Keratinocyte (primary cell): ENCODE results near the gene POLR1G. TPM values are rescaled to one million over a fixed set of nuclear protein-coding genes. Genes with fewer than 3 reads are reported as not detected.
A peak's percentile ranks its signal among the peaks of the same experiment; 100 is the strongest.

Experiments
- DNase-seq: peaks from one replicate; pipeline ENCODE4 v3.0.0-alpha.2; 2011; ENCODE audit warnings: low read depth, missing footprints, low spot score
- FAIRE-seq: peaks from 2 replicates; lab custom pipeline; 2011; peaks lifted over from hg19 to GRCh38; lab: Jason Lieb, UNC
- H2AFZ ChIP-seq: 2 replicates; pipeline ENCODE4 v1.6.0; 2012; ENCODE audit warnings: low read length, control low read depth, inconsistent platforms; ENCODE audit not compliant: control insufficient read depth
- H3K27ac ChIP-seq: 2 replicates; pipeline ENCODE4 v1.5.1; 2011; ENCODE audit warnings: low read length; ENCODE audit not compliant: control insufficient read depth, insufficient read depth
- H3K27me3 ChIP-seq: 3 replicates; pipeline ENCODE4 v1.6.0; 2011; ENCODE audit warnings: low read length; ENCODE audit not compliant: control insufficient read depth, insufficient read depth; ENCODE audit errors: extremely low read depth
- H3K36me3 ChIP-seq, 2 experiments: 2 replicates in 1 of 2; 3 replicates in 1 of 2; pipeline ENCODE4 v1.5.1; 2011; ENCODE audit warnings: low read length in 2 of 2, mild to moderate bottlenecking in 1 of 2; ENCODE audit not compliant: control insufficient read depth in 2 of 2, insufficient read depth in 2 of 2; ENCODE audit errors: extremely low read depth in 1 of 2
- H3K4me1 ChIP-seq: 3 replicates; pipeline ENCODE4 v1.5.1; 2011; ENCODE audit warnings: low read length; ENCODE audit not compliant: control insufficient read depth, insufficient read depth; ENCODE audit errors: extremely low read depth
- H3K4me2 ChIP-seq: 3 replicates; pipeline ENCODE4 v1.6.0; 2011; ENCODE audit warnings: low read depth, low read length; ENCODE audit not compliant: control insufficient read depth, insufficient read depth; ENCODE audit errors: extremely low read depth
- H3K4me3 ChIP-seq, 3 experiments: fragments of 200-600 bp in 1 of 3; sonication (generic) in 1 of 3; 2 replicates in 2 of 3; 3 replicates in 1 of 3; pipeline ENCODE4 v1.5.1; 2011 to 2016; ENCODE audit warnings: low read length in 3 of 3, mild to moderate bottlenecking in 3 of 3, control low read depth in 2 of 3, inconsistent platforms in 1 of 3, low read depth in 1 of 3, mixed read lengths in 1 of 3, mixed run types in 1 of 3, moderate library complexity in 1 of 3; ENCODE audit not compliant: control insufficient read depth in 2 of 3, insufficient read depth in 2 of 3; ENCODE audit errors: extremely low read depth in 1 of 3
- H3K79me2 ChIP-seq: 2 replicates; pipeline ENCODE4 v1.6.0; 2012; ENCODE audit warnings: low read length; ENCODE audit not compliant: control insufficient read depth, insufficient read depth
- H3K9ac ChIP-seq: 3 replicates; pipeline ENCODE4 v1.6.0; 2011; ENCODE audit warnings: low read length; ENCODE audit not compliant: control insufficient read depth, insufficient read depth; ENCODE audit errors: extremely low read depth
- H3K9me1 ChIP-seq: 3 replicates; pipeline ENCODE4 v1.6.0; 2011; ENCODE audit warnings: low read length; ENCODE audit not compliant: control insufficient read depth, insufficient read depth; ENCODE audit errors: extremely low read depth
- H3K9me3 ChIP-seq: 2 replicates; pipeline ENCODE4 v1.5.1; 2012; ENCODE audit warnings: low read depth, low read length; ENCODE audit not compliant: control insufficient read depth
- H4K20me1 ChIP-seq: 3 replicates; pipeline ENCODE4 v1.6.0; 2011; ENCODE audit warnings: low read length; ENCODE audit not compliant: control insufficient read depth, insufficient read depth; ENCODE audit errors: extremely low read depth
- CTCF ChIP-seq, 3 experiments: IDR thresholded peaks in 1 of 3; conservative IDR thresholded peaks in 1 of 3; optimal IDR thresholded peaks in 1 of 3; 2 replicates in 2 of 3; 3 replicates in 1 of 3; pipeline versions ENCODE3 to v1.5.1; 2011; ENCODE audit warnings: low read length in 3 of 3, mild to moderate bottlenecking in 3 of 3, moderate library complexity in 2 of 3, control low read depth in 1 of 3, inconsistent platforms in 1 of 3; ENCODE audit not compliant: insufficient read depth in 2 of 3; ENCODE audit errors: extremely low read depth in 1 of 3
- EZH2 ChIP-seq: IDR thresholded peaks from one replicate; pipeline ENCODE4 v1.6.1; 2012; ENCODE audit warnings: inconsistent platforms, mild to moderate bottlenecking, low read length, moderate library complexity
- dilution Hi-C: fragments of 300-500 bp; cut with MboI; formaldehyde crosslinking; loops from one replicate; pipeline ENCODE4 v1.7.0; 2020; ENCODE audit warnings: low sequenced_read_pairs; ENCODE audit not compliant: extremely low pct_ligation_motif_present
- polyA plus RNA-seq, 5 experiments: library from polyadenylated mRNA; depleted of rRNA in 3 of 5; stranded (reverse) in 3 of 5; stranded (forward) in 1 of 5; unstranded in 1 of 5; fragments of >200 nt; gene quantifications; 1 replicate in 1 of 5; 2 replicates in 3 of 5; 3 replicates in 1 of 5; pipeline versions ENCODE4 v1.2.1 to v1.2.3, GENCODE V29; 2011 to 2012; ENCODE audit warnings: missing spikeins in 2 of 5, low read depth in 1 of 5, low replicate concordance in 1 of 5

Gene POLR1G
- polyA plus RNA-seq, 1 donor (not counting 4 experiments of a cell fraction or from before 2014, with no cell fraction given) = 9.8 TPM

- Histone ChIP-seq H3K27ac (peak overlapping the region; percentile 90), H3K4me3 (no peak overlapping the region), H3K27me3 (no peaks in the 10 kb centered on the region), H3K9me3 (no peaks in the 10 kb centered on the region), H2AFZ (no peak overlapping the region), H3K79me2 (no peaks in the 10 kb centered on the region), H3K4me2 (no peak overlapping the region), H3K4me1 (peaks cover 67% of the 10 kb centered on the region), H3K36me3 (no peaks in the 10 kb centered on the region), H3K9me1 (no peaks in the 10 kb centered on the region), H3K9ac (peak overlapping the region; percentile 87), H4K20me1 (no peaks in the 10 kb centered on the region)
- DNase-seq = no peak
- no peak for TF ChIP-seq EZH2
- no peak for TF ChIP-seq CTCF (optimal IDR thresholded peaks at IDR 0.05 in 1 of 3, IDR thresholded peaks at IDR 0.05 in 1 of 3, conservative IDR thresholded peaks at IDR 0.05 in 1 of 3; ENCODE audit: extremely low read depth in 1 of 3, insufficient read depth in 2 of 3, low read length in 3 of 3)
- FAIRE-seq = no peak
- dilution Hi-C loops = no loop called here
These were observed 38.7 kb downstream of the POLR1G start for GRCh38 chr19:45445139-45445538.

- FAIRE-seq (peak; percentile 72), DNase-seq (no peak)
- no peak overlapping the region for H3K4me3 ChIP-seq
- no peaks in the 10 kb centered on the region for H3K36me3 ChIP-seq
- peak overlapping the region; percentile 72 for H3K4me2 ChIP-seq
- H3K27ac ChIP-seq = peak overlapping the region; percentile 86
- TF ChIP-seq EZH2 (no peak), CTCF (optimal IDR thresholded peaks at IDR 0.05 in 1 of 3, IDR thresholded peaks at IDR 0.05 in 1 of 3, conservative IDR thresholded peaks at IDR 0.05 in 1 of 3; ENCODE audit: extremely low read depth in 1 of 3, insufficient read depth in 2 of 3, low read length in 3 of 3) (peak; percentile 33 to 47 (median 39))
- no peaks in the 10 kb centered on the region for H3K27me3 ChIP-seq
- H3K4me1 ChIP-seq = peaks cover 65% of the 10 kb centered on the region
- no peaks in the 10 kb centered on the region for H4K20me1 ChIP-seq
- H3K9ac ChIP-seq = peak overlapping the region; percentile 78
- dilution Hi-C loops = no loop called here
- H3K9me3 ChIP-seq = no peaks in the 10 kb centered on the region
- H2AFZ ChIP-seq = no peak overlapping the region
- no peaks in the 10 kb centered on the region for H3K9me1 ChIP-seq
- no peaks in the 10 kb centered on the region for H3K79me2 ChIP-seq
These were observed 39.9 kb downstream of the POLR1G start for GRCh38 chr19:45446295-45446694.
